ENCODE data around the gene MYH14.

- no peak for TF ChIP-seq CTCF (optimal IDR thresholded peaks at IDR 0.05 in 1 of 3, IDR thresholded peaks at IDR 0.05 in 1 of 3, conservative IDR thresholded peaks at IDR 0.05 in 1 of 3; ENCODE audit: extremely low read depth in 1 of 3, insufficient read depth in 2 of 3, low read length in 3 of 3)
- no peak for TF ChIP-seq EZH2 (IDR thresholded peaks at IDR 0.05; ENCODE audit: low read length)
Measured at GRCh38 chr19:50244695-50245094, 41.3 kb downstream of the MYH14 start.
